GM20000 (cell line): ENCODE data around the gene SIMC1.

Experiments used
- DNase-seq: peaks from one replicate; pipeline ENCODE4 v3.0.0; 2012; ENCODE audit warnings: low spot score
- TF ChIP-seq, protein P1 (sequence below): IDR thresholded peaks from 2 replicates; pipeline ENCODE4 v1.5.1; 2012; ENCODE audit warnings: mild to moderate bottlenecking, control low read depth; ENCODE audit errors: extremely low read depth, missing control alignments

Gene SIMC1

GRCh38 chr5:176369934-176370711, 131.9 kb downstream of the SIMC1 start:
- TF ChIP-seq, protein P1, sequence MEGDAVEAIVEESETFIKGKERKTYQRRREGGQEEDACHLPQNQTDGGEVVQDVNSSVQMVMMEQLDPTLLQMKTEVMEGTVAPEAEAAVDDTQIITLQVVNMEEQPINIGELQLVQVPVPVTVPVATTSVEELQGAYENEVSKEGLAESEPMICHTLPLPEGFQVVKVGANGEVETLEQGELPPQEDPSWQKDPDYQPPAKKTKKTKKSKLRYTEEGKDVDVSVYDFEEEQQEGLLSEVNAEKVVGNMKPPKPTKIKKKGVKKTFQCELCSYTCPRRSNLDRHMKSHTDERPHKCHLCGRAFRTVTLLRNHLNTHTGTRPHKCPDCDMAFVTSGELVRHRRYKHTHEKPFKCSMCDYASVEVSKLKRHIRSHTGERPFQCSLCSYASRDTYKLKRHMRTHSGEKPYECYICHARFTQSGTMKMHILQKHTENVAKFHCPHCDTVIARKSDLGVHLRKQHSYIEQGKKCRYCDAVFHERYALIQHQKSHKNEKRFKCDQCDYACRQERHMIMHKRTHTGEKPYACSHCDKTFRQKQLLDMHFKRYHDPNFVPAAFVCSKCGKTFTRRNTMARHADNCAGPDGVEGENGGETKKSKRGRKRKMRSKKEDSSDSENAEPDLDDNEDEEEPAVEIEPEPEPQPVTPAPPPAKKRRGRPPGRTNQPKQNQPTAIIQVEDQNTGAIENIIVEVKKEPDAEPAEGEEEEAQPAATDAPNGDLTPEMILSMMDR, result no peak

GRCh38 chr5:176371621-176372539, 133.7 kb downstream of the SIMC1 start:
- TF ChIP-seq, protein P1, result no peak
- no peak for DNase-seq

More at GRCh38 chr5:176369934-176370711, 131.9 kb downstream of the SIMC1 start:
- DNase-seq, result no peak

DNA sequence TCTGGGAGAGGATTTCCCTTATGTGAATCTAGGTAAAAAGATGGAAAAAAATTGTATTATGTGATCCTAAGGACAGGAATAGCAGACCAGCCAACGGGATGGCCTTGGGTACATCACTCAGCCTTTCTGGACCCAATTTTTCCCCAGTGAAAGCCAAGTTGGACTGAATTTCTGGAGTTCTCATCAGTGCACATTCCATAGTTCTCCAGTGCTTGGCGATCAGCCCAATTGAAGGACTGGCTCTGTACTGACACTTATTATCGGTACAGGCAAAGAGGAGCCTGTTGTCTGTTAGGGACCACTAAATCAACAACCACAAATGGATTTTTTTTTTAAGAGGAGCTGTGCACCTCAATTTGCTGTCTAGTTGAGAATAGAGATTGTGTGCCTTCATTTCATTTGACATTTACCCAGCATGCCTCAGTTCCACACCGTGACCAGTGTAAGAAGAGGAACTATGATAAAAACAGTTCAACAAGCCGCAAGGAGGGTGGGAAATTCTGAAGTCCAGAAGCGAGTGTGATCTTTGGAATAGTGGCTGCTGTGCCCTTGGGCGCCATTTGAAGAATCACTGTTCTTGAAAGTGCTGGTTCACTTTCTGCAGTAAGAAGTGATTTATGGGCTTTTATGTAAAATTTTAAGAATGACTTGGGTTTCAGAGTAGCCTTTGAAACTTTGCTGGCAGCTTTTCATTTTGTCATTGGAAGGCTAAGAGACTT, 135.0 kb downstream of the SIMC1 start:
- TF ChIP-seq, protein P1, result no peak
- DNase-seq, result no peak

DNA sequence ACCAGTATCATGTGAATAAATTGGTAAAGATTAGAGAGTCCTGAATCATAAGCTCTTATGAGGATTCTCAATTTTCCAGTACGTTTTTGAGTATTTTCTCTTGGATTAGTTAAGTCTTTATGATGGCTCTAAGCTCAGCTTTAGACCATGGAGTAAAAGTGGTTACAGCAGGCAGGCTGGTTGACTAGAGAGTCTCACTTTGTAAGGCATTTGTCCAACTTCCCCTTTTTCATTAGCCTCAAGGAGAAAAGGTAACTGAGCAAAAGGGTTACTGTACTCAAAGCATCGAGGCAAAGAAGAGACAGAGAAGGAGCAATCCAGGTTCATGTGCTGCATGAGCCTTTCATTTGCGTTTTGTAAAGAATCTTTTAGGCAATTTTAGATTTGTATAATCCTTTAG, 141.7 kb downstream of the SIMC1 start:
- peak; percentile 43 for DNase-seq
- TF ChIP-seq, protein P1, result no peak

DNA sequence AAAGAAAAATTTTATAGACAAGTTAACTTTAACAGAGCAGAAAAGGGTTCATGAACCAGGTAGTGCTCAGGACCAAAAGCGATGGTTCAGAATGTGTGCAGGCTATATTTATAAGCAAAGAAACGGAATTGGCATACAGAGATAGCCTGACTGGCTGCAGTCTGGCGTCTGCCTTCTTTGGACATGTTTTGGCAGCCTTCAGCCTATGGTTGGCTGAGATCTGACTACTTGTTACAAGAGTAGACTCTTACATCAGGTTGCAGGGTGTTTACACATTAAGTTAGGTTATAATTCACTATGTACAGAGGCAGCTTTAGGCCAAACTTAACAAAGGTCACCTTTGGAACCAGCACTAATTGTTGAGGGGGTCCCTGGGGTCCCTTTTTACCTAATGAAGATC, 143.2 kb downstream of the SIMC1 start:
- DNase-seq, result no peak
- TF ChIP-seq, protein P1, result no peak

DNA sequence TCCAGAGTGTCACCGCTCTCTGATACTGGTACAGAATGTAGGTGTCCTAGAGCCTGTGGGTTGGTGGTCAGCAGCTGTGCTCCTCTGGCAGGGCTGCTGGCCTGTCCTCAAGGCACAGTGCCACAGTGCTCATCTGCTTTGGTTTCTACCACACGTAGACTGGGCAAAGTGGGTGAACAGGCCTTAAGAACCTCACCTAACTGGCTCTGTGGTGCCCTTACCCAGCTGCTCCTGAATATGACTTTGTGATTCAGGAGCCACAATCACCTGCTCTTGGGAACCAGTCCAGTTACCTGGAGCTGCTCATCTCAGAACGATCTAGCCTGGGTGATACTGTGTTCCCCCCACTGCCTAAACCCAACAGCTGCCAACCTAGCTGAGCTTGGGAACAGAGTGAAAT, 143.8 kb downstream of the SIMC1 start:
- DNase-seq, result no peak
- TF ChIP-seq, protein P1, result no peak

DNA sequence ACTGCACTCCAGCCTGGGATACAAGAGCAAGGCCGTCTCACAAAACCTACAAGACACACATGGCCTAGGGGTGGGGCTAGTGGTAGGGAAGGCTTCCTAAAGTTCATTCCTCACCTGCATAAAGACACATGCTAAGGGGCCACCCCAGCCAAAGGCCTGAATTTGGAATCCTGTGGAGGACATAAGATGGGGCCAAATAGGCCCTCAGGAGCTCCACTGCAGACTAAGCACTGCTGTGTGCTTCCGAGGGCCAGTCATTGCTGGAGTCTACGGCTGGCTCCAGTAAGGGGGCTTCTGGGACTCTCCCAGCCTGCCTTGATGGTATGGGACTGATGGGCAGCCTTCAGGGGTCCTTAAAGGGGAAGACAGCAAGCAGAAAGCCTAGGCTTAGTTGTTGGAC, 144.5 kb downstream of the SIMC1 start:
- DNase-seq, result no peak
- TF ChIP-seq, protein P1, result no peak
